ENCODE data around the gene ENO2.

The ENO2 gene

GRCh38 chr12:6948873-6949594 is 34.7 kb downstream of the ENO2 start:
- peak; percentile 2 for ATAC-seq
- DNase-seq: peak; percentile 55

GRCh38 chr12:6950401-6950801 is 36.0 kb downstream of the ENO2 start:
- no peak for ATAC-seq
- DNase-seq: peak; percentile 62

- peak; percentile 34 for ATAC-seq
- DNase-seq: peak; percentile 81
Measured at GRCh38 chr12:6950811-6951540, 36.6 kb downstream of the ENO2 start, which contains the start of gene PTPN6. PTPN6 (plus strand) TSS chr12:6951356; CDS start chr12:6951513, 157 bp downstream.

GRCh38 chr12:6951551-6952120 is 37.3 kb downstream of the ENO2 start:
- DNase-seq (peak; percentile 51), ATAC-seq (no peak)

- no peak for ATAC-seq
- peak; percentile 39 for DNase-seq
Measured at GRCh38 chr12:6952121-6952862, 37.9 kb downstream of the ENO2 start.

GRCh38 chr12:6952863-6953441 is 38.6 kb downstream of the ENO2 start:
- no peak for ATAC-seq

GRCh38 chr12:6953442-6954315 is 39.3 kb downstream of the ENO2 start:
- ATAC-seq: peak; percentile 42

More at GRCh38 chr12:6952863-6953441, 38.6 kb downstream of the ENO2 start:
- peak; percentile 49 for DNase-seq

GRCh38 chr12:6954316-6955107 is 40.1 kb downstream of the ENO2 start:
- peak; percentile 37 for DNase-seq
- no peak for ATAC-seq

More at GRCh38 chr12:6953442-6954315, 39.3 kb downstream of the ENO2 start:
- peak; percentile 91 for DNase-seq

- DNase-seq (peak; percentile 21), ATAC-seq (no peak)
Measured at GRCh38 chr12:6955108-6956020, 41.0 kb downstream of the ENO2 start.

- no peak for ATAC-seq
- DNase-seq: peak; percentile 69
Measured at GRCh38 chr12:6956021-6956727, 41.8 kb downstream of the ENO2 start.

- ATAC-seq (no peak), DNase-seq (peak; percentile 31)
Measured at GRCh38 chr12:6957151-6957701, 42.8 kb downstream of the ENO2 start.

- no peak for ATAC-seq
- DNase-seq: peak; percentile 30
Measured at GRCh38 chr12:6957741-6958608, 43.6 kb downstream of the ENO2 start.

- DNase-seq: peak; percentile 34
- ATAC-seq: no peak
Measured at GRCh38 chr12:6958609-6959057, 44.3 kb downstream of the ENO2 start.

GRCh38 chr12:6959058-6959804 is 44.9 kb downstream of the ENO2 start:
- ATAC-seq (peak; percentile 42), DNase-seq (peak; percentile 76)

- peak; percentile 26 for DNase-seq
- no peak for ATAC-seq
Measured at GRCh38 chr12:6959805-6960592, 45.6 kb downstream of the ENO2 start.
